GM21515 (cell line): ENCODE measurements around the gene PGAM4.
"Not testable (repeated sequence)": the region's sequence is repeated elsewhere in the genome, so short reads cannot be mapped to it uniquely, and the experiment has no call there.

Experiments used
- ATAC-seq: cut with Tn5 transposase; IDR thresholded peaks from one replicate; pipeline ENCODE4 v1.9.1; 2021; ENCODE audit not compliant: unreplicated experiment

Gene PGAM4

DNA sequence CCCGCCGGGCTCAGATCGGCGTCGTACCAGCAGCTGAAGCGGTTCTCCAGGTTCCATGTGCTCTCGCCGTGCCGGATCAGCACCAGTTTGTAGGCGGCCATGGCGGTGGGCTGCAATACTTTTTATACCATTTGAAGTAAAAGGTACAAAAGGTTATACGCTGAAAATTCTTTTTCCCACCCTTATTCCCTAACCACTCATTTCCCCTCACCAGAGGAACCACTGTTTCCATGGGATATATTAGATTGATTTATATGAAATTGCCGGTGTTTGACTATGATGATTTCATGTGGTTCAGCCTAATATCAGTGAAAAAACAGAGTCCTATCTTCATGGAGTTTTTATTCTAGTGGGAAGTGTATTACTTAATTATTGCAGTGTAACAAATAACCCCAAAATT lies at the start of gene PGAM4:
PGAM4 (minus strand) TSS at position 101 of the 400 bp plus-strand sequence; CDS start at position 101, 0 bp downstream.
- no peak for ATAC-seq

DNA sequence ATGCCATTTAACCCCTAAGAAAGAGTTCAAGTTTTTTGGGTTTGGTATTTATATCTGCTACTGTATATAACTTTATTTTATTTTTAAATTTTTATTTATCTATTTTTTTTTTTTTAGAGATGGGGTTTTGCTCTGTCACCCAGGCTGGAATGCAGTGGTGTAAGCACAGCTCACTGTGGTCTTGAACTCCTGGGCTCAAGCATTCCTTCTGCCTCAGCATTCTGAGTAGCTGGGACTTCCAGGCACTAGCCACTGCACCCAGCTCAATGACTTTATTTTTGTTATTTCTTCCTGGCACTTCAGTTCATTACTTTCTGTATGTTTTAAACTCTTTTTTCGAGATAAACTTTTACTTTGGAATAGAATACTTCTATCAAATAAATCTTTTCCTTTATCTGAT lies 42.4 kb upstream of the PGAM4 start:
- ATAC-seq: no peak

DNA sequence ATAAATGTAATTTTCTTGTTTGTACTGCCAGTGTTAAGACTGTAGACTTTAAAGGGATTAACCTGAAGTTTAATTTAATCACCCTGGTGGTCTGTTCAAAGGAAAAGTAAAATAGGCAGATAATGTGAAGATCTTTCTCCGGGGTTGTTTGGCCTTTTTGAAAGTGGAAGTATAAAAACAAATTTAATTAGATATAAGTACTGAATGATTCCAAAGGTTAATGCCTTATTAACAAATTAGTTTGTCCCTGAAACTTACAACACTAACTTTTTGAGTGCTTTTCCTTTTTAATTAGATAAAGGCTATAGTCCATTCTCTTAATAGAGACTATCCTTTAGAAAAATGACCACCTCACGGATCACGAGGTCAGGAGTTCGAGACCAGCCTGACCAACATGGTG lies 10.4 kb upstream of the PGAM4 start:
- no peak for ATAC-seq

GRCh38 chrX:77977518-77977917 lies 8.1 kb upstream of the PGAM4 start:
- ATAC-seq: no peak

- no peak for ATAC-seq
Measured at GRCh38 chrX:77977095-77977494, 7.7 kb upstream of the PGAM4 start.

DNA sequence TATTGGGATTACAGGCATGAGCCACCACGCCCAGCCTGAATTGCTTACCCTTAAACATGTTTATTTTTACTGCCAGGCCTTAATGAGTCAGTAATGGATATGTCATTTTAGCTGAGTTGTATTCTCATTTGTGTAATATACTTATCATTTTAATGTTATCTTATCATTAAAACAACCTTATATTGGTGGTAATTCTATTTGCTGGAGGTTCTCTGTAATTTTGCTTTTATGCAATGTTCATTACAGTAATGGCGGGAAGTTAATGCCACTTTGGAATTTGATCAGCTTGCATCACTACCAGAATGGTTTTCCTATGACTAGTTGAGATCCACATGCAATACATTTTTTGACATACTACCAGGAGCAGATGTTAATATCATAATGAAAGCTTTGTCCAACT lies 6.3 kb upstream of the PGAM4 start:
- ATAC-seq: no peak

GRCh38 chrX:77967631-77968030 lies 1.8 kb downstream of the PGAM4 start:
- ATAC-seq: no peak

DNA sequence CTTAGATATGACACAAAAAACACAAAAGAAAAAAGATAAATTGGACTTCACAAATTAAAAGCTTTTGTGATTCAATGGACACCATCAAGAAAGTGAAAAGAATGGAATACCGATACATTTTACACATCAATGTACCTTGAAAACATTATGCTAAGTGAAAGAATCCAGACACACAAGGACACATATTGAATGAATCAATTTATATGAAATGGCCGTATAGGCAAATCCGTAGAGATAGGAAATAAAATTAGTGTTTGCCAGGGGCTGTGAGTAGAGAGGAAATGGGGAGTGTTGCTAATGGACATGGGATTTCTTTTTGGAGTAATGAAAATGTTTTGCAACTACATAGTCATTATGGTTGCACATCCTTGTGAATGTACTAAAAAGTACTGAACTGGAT lies 3.1 kb downstream of the PGAM4 start:
- ATAC-seq: no peak

- ATAC-seq: no peak
Measured at GRCh38 chrX:77962068-77962902, 7.2 kb downstream of the PGAM4 start.

DNA sequence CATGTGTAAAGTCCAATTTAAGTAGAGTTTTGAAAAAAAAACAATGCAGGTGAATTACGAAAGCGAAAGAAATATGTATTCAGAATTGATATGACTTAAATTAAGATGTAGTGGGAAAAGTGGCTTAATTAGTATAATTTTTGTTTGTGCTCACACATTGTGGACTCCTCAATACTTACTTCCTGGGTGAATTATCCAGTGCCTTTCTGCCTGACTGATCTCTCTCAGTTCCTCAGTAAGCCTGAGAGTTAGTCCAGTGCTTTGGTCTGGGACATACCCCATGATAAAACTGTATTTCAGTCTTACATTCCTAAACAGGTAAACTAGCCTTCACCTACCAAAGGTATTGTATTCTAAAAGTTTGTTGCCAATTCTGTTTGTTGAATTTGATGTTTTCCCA lies 8.4 kb downstream of the PGAM4 start:
- ATAC-seq: no peak

- ATAC-seq: no peak
Measured at GRCh38 chrX:77960567-77960966, 8.9 kb downstream of the PGAM4 start.

DNA sequence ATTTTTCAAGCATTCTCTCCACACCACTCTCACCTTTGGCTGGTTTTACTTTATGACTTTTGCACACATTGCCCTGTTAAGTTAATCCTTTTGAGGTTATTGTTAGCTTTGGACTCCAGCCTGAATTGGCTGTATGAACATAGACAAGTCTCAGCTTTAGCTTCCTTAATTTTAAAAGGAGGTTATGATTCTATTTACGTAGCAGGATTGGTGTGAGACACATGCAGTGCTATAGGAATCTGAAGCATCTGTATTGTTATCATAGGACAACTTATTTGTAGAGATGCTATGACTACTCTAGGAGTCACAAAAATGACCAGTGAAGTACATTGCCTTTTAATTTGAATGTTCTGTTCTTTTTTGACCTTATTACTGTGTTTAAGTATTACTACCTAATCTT lies 15.7 kb downstream of the PGAM4 start:
- ATAC-seq: no peak

DNA sequence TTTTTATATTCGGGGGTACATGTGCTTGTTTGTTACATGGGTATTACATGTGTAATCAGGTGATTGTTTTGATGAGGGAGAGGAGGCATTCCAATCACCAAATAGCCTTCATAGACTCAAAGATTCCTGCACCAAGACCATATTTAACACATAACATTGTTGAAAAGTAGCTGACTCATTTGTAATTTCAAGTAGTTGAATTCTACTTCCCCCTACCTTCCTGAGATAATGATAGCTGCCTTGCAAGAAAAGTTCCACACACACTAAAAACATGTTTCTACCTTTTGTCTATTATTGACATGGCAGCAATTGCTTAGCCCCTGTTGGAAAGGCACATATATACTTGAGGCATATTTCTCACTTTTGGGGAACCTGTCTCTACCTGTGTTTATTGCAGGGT lies 16.1 kb downstream of the PGAM4 start:
- ATAC-seq: no peak

- no peak for ATAC-seq
Measured at GRCh38 chrX:77952173-77952572, 17.3 kb downstream of the PGAM4 start.

DNA sequence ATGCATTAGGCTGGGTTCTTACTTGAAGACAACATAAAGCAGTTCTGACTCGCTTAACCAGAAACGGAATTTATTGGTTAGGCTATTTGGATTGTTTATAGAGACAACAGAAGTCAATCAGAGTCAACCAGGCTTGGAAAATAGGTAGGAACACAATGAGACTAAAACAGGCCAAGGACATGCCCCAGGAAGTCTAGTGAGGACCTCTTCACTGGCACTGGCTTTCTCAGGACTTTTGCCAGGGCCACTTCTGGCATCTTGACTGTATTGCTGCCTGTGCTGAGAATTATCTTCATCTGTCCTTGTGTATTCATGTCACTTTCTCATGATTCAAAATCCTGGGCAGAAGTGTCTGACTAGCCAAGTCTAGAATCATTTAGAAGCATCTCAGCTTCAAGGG lies 19.6 kb downstream of the PGAM4 start:
- no peak for ATAC-seq

GRCh38 chrX:77946571-77946970 lies 22.9 kb downstream of the PGAM4 start:
- ATAC-seq: no peak

DNA sequence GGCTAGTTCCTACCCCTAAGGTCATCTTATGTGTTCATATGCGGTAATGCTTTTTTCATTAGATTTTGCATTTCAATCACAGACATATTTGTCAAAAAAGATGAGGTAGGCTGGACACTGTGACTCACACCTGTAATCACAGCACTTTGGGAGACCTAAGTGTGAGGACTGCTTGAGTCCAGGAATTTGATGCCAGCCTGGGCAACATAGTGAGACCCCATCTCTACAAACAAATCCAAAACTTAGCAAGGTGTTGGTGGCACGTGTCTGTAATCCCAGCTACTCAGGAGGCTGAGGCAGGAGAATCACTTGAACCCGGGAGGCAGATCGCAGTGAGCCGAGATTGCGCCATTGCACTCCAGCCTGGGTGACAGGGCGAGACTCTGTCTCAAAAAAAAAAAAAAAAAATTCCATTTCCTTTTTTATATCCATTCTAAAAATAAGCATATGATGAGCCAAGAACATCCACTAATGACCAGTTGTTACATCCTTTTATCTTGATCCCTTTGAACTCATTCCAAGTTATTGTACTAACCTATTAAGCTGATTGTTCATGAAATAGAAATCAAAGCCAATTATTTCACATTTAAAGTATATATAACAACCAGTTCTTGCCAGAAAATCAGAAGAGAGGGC lies 23.4 kb downstream of the PGAM4 start:
- no peak for ATAC-seq

GRCh38 chrX:77945031-77945430 lies 24.4 kb downstream of the PGAM4 start:
- not testable (repeated sequence) for ATAC-seq

- no peak for ATAC-seq
Measured at GRCh38 chrX:77938083-77938680, 31.3 kb downstream of the PGAM4 start.

DNA sequence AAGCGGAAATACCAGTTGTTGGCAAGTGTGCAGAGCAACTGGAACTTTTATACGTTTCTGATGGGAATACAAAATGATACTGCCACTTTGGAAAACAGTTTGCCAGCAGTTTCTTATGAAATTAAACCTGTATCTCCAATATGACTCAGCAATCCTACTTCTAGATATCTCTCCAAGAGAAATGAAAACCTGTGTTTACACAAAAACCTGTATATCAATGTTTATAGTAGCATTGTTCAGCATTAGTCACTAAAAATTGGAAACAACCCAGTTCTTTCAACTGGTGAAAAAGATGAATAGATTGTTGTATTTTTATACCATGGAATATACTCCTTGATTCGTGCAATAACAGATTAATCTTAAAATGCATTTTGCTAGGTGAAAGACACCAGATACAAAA lies 32.1 kb downstream of the PGAM4 start:
- ATAC-seq: no peak

DNA sequence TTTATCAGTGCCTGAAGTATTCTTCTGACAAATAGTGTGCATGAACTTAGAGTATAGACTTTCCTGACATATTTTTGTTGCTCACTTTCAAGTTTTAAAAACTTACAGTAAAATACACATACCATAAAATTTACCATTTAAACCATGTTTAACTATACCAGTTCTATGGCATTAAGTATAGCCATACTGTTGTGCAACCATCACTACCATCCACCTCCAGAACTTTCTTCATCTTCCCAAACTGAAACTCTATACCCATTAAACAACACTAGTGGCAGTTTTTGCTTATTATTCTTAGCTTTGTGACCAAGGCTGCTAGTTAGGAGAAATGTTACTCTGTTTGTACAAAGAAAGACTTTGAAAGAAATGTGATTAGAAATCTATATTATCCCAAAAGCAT lies 33.1 kb downstream of the PGAM4 start:
- no peak for ATAC-seq

DNA sequence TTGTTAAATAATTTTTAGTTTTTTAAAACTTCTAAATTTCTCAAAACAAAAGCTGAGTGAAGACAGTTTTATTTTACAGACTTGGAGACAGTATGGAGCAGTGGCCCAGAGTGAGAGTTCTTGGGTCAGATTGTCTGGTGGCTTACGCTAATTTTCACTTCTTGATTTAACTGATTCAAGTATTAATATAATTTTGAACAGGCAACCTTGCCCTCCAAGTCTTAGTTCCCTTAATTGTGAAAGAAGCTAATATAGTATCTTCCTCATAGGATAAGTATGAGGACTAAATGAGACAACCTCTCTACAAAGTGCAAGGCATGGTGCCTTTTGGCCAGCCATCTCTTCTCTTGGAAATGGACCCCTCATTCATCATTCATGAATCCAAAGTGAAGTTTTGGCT lies 33.6 kb downstream of the PGAM4 start:
- ATAC-seq: no peak
